H1 (cell line): ENCODE data around the gene PCDHB14. TPM values are rescaled to one million over a fixed set of nuclear protein-coding genes. Genes with fewer than 3 reads are reported as not detected.

Experiments used
- CTCF ChIA-PET: fragments of 300-600 bp; sonication (Branson Sonifier 250); formaldehyde crosslinking; loops from one replicate; lab custom pipeline; 2021; ENCODE audit not compliant: partially characterized antibody; lab: Charles Lee
- POLR2A ChIA-PET: fragments of 300-600 bp; sonication (Branson Sonifier 250); formaldehyde crosslinking; loops from one replicate; lab custom pipeline; 2021; ENCODE audit warnings: inconsistent platforms; ENCODE audit not compliant: partially characterized antibody; lab: Charles Lee
- DNase-seq, 2 experiments: peaks; one replicate each; pipeline versions ENCODE4 v3.0.0 to v3.0.0-alpha.2; 2010 to 2022; ENCODE audit warnings: low spot score in 2 of 2, low read depth in 1 of 2, mixed read lengths in 1 of 2
- FAIRE-seq: peaks from 2 replicates; lab custom pipeline; 2011; peaks lifted over from hg19 to GRCh38; lab: Jason Lieb, UNC
- H2AFZ ChIP-seq: 2 replicates; pipeline ENCODE4 v1.8.1; 2012; ENCODE audit warnings: low read length, inconsistent platforms
- H2AK5ac ChIP-seq: 2 replicates; pipeline ENCODE4 v1.6.1; 2013; ENCODE audit warnings: low read depth, low read length
- H2BK120ac ChIP-seq: replicated peaks from 2 replicates; pipeline ENCODE3; 2013; ENCODE audit warnings: low read depth, low read length, inconsistent platforms
- H2BK12ac ChIP-seq: 2 replicates; pipeline ENCODE4 v1.6.1; 2013; ENCODE audit warnings: low read depth, low read length
- H2BK15ac ChIP-seq: 2 replicates; pipeline ENCODE4 v1.6.1; 2013; ENCODE audit warnings: low read length
- H2BK20ac ChIP-seq: 2 replicates; pipeline ENCODE4 v1.6.1; 2013; ENCODE audit warnings: low read length
- H2BK5ac ChIP-seq: 2 replicates; pipeline ENCODE4 v1.6.1; 2013; ENCODE audit warnings: low read depth, low read length
- H3K14ac ChIP-seq: 2 replicates; pipeline ENCODE4 v1.6.1; 2013; ENCODE audit warnings: inconsistent platforms; ENCODE audit not compliant: insufficient read length
- H3K18ac ChIP-seq: 2 replicates; pipeline ENCODE4 v1.6.1; 2013; ENCODE audit warnings: low read length; ENCODE audit errors: extremely low read depth
- H3K23ac ChIP-seq: 2 replicates; pipeline ENCODE4 v1.6.1; 2013; ENCODE audit warnings: inconsistent platforms; ENCODE audit not compliant: insufficient read length
- H3K23me2 ChIP-seq: 2 replicates; pipeline ENCODE4 v1.6.1; 2013; ENCODE audit warnings: low read depth, low read length
- H3K27ac ChIP-seq: 2 replicates; pipeline ENCODE4 v1.6.1; 2011; ENCODE audit warnings: low read depth, low read length, inconsistent platforms
- H3K27me3 ChIP-seq, 4 experiments: replicated peaks in 1 of 4; 1 replicate in 1 of 4; 2 replicates in 3 of 4; pipeline versions ENCODE4 v1.6.1 to v1.8.1; 2011 to 2013; ENCODE audit warnings: low read length in 3 of 4, mild to moderate bottlenecking in 3 of 4, inconsistent platforms in 2 of 4, mixed read lengths in 2 of 4, moderate library complexity in 1 of 4; ENCODE audit not compliant: control insufficient read depth in 3 of 4, insufficient read depth in 3 of 4; ENCODE audit errors: extremely low read depth in 1 of 4
- H3K36me3 ChIP-seq, 4 experiments: 2 replicates each; pipeline versions ENCODE4 v1.6.1 to v1.8.1; 2011 to 2013; ENCODE audit warnings: mild to moderate bottlenecking in 4 of 4, low read length in 3 of 4, moderate library complexity in 2 of 4, control low read depth in 1 of 4, inconsistent platforms in 1 of 4; ENCODE audit not compliant: insufficient read depth in 4 of 4, control insufficient read depth in 2 of 4
- H3K4ac ChIP-seq: replicated peaks from 2 replicates; pipeline ENCODE3; 2013; ENCODE audit warnings: low read length, low read depth, mixed read lengths, inconsistent platforms; ENCODE audit not compliant: insufficient read length
- H3K4me1 ChIP-seq, 4 experiments: replicated peaks in 1 of 4; 1 replicate in 1 of 4; 2 replicates in 3 of 4; pipeline versions ENCODE4 v1.6.1 to v1.8.1; 2011 to 2013; ENCODE audit warnings: low read length in 3 of 4, inconsistent platforms in 2 of 4, mixed read lengths in 1 of 4; ENCODE audit not compliant: insufficient read depth in 4 of 4, control insufficient read depth in 3 of 4
- H3K4me2 ChIP-seq, 2 experiments: 2 replicates each; pipeline versions ENCODE4 v1.6.1 to v1.8.1; 2011 to 2013; ENCODE audit warnings: low read depth in 2 of 2, low read length in 2 of 2, control low read depth in 1 of 2, inconsistent platforms in 1 of 2, mild to moderate bottlenecking in 1 of 2; ENCODE audit not compliant: insufficient read depth in 1 of 2
- H3K4me3 ChIP-seq, 4 experiments: fragments of 200-600, 300-600 bp in 1 of 4; sonication (generic), shearing (Covaris generic), sonication (Bioruptor Twin) in 1 of 4; 2 replicates each; pipeline versions ENCODE4 v1.5.1 to v1.8.1; 2011 to 2016; ENCODE audit warnings: low read length in 4 of 4, low read depth in 3 of 4, control low read depth in 2 of 4, inconsistent platforms in 2 of 4, mild to moderate bottlenecking in 2 of 4, mixed read lengths in 1 of 4, moderate library complexity in 1 of 4; ENCODE audit not compliant: insufficient read depth in 2 of 4; ENCODE audit errors: extremely low read depth in 1 of 4
- H3K56ac ChIP-seq: replicated peaks from 2 replicates; pipeline ENCODE3; 2013; ENCODE audit warnings: low read depth, mild to moderate bottlenecking, mixed read lengths, low read length, inconsistent platforms; ENCODE audit not compliant: insufficient read length
- H3K79me1 ChIP-seq: 2 replicates; pipeline ENCODE4 v1.6.1; 2013; ENCODE audit warnings: low read depth, low read length, control low read depth
- H3K79me2 ChIP-seq, 2 experiments: 2 replicates each; pipeline versions ENCODE4 v1.6.1 to v1.8.1; 2012 to 2013; ENCODE audit warnings: low read length in 2 of 2, mild to moderate bottlenecking in 2 of 2, inconsistent platforms in 1 of 2; ENCODE audit not compliant: insufficient read depth in 2 of 2, control insufficient read depth in 1 of 2
- H3K9ac ChIP-seq, 4 experiments: replicated peaks in 1 of 4; 1 replicate in 1 of 4; 2 replicates in 3 of 4; pipeline versions ENCODE4 v1.6.1 to v1.8.1; 2011 to 2013; ENCODE audit warnings: low read depth in 3 of 4, low read length in 3 of 4, control low read depth in 2 of 4, mild to moderate bottlenecking in 2 of 4, moderate library complexity in 2 of 4, inconsistent platforms in 1 of 4; ENCODE audit errors: extremely low read depth in 1 of 4
- H3K9me3 ChIP-seq, 2 experiments: 2 replicates each; pipeline versions ENCODE4 v1.6.1 to v1.8.1; 2012 to 2013; ENCODE audit warnings: mild to moderate bottlenecking in 2 of 2, moderate library complexity in 2 of 2, control low read depth in 1 of 2, inconsistent platforms in 1 of 2, low read depth in 1 of 2, low read length in 1 of 2, mixed read lengths in 1 of 2; ENCODE audit not compliant: insufficient read depth in 2 of 2
- H4K20me1 ChIP-seq, 2 experiments: replicated peaks in 1 of 2; 2 replicates each; pipeline versions ENCODE3 to v1.8.1; 2011 to 2013; ENCODE audit warnings: inconsistent platforms in 2 of 2, low read length in 2 of 2, mild to moderate bottlenecking in 1 of 2; ENCODE audit not compliant: insufficient read depth in 2 of 2, control insufficient read depth in 1 of 2
- H4K5ac ChIP-seq: 2 replicates; pipeline ENCODE4 v1.6.1; 2013; ENCODE audit warnings: low read length, low read depth, mixed read lengths, inconsistent platforms; ENCODE audit not compliant: insufficient read length
- H4K8ac ChIP-seq: 2 replicates; pipeline ENCODE4 v1.8.0; 2013; ENCODE audit warnings: mild to moderate bottlenecking, moderate library complexity, low read length, inconsistent platforms; ENCODE audit not compliant: insufficient read depth; ENCODE audit errors: extremely low read depth
- H4K91ac ChIP-seq: replicated peaks from 2 replicates; pipeline ENCODE3; 2013; ENCODE audit warnings: low read length, mixed read lengths, inconsistent platforms; ENCODE audit not compliant: insufficient read length
- BACH1 ChIP-seq: IDR thresholded peaks from 2 replicates; pipeline ENCODE4 v1.6.1; 2012; ENCODE audit warnings: low read length, improper control_type of control experiment
- HDAC6 ChIP-seq: IDR thresholded peaks from one replicate; pipeline ENCODE4 v1.7.1; 2012; ENCODE audit warnings: low read depth, mild to moderate bottlenecking, inconsistent platforms, low read length, moderate library complexity
- MAFK ChIP-seq: IDR thresholded peaks from 2 replicates; pipeline ENCODE4 v1.6.1; 2012; ENCODE audit warnings: low read depth, mild to moderate bottlenecking, improper control_type of control experiment, low read length
- NRF1 ChIP-seq: IDR thresholded peaks from 2 replicates; pipeline ENCODE4 v1.6.1; 2011; ENCODE audit warnings: mild to moderate bottlenecking, low read depth, low read length, improper control_type of control experiment
- WGBS, 2 experiments: shearing (Covaris generic) in 1 of 2; methylation state at CpG; one replicate each; pipeline versions ENCODE4 v1.1.6 to v1.1.7; 2013 to 2015; ENCODE audit warnings: low lambda C conversion rate in 2 of 2, mixed read lengths in 2 of 2, inconsistent platforms in 1 of 2, low coverage in 1 of 2, missing lambda C conversion rate in 1 of 2; ENCODE audit not compliant: insufficient replicate concordance in 2 of 2, insufficient coverage in 1 of 2, insufficient read length in 1 of 2; ENCODE audit errors: extremely low coverage in 1 of 2, missing lambda C conversion rate in 1 of 2; 5-methylcytosine and 5-hydroxymethylcytosine counted together
- polyA plus RNA-seq, 7 experiments: library from polyadenylated mRNA; depleted of rRNA in 3 of 7; stranded (reverse) in 5 of 7; unstranded in 2 of 7; fragments of >200 nt in 5 of 7; fragments of 200-250 nt in 2 of 7; gene quantifications; 1 replicate in 5 of 7; 2 replicates in 1 of 7; 4 replicates in 1 of 7; pipeline versions ENCODE4 v1.2.1 to v1.2.3, GENCODE V29; 2011 to 2013; ENCODE audit warnings: missing spikeins in 2 of 7, mixed read lengths in 2 of 7
- total RNA-seq: library from RNA; stranded (reverse); fragmentation: NEBNext Ultra II Directional; extraction: Animal tissue kit (Norgen Biotek cat#: 25700); gene quantifications from 2 replicates; pipeline ENCODE4 v1.2.1, GENCODE V29; 2021

The PCDHB14 gene
- total and polyA plus RNA-seq, 2 of the 8 experiments (the other 6 are each of a cell fraction or from before 2014, with no cell fraction given) = 2.7 TPM

- no peak overlapping the region for H3K4me3 ChIP-seq
- H3K4me1 ChIP-seq = no peaks in the 10 kb centered on the region
- H3K9me3 ChIP-seq = peaks cover 49 to 72% of the 10 kb centered on the region in 2 experiments
- H3K23ac ChIP-seq = no peak overlapping the region
- no peak overlapping the region for H2BK12ac ChIP-seq
- H2AK5ac ChIP-seq = no peak overlapping the region
- H2AFZ ChIP-seq = no peak overlapping the region
- H3K9ac ChIP-seq = no peak overlapping the region
- H3K18ac ChIP-seq = no peak overlapping the region
- H3K27me3 ChIP-seq = no peaks in the 10 kb centered on the region
- H3K79me1 ChIP-seq = no peaks in the 10 kb centered on the region
- no peak overlapping the region for H4K5ac ChIP-seq
- TF ChIP-seq MAFK (0 out of 2 replicates have a peak, but pooled peaks have one; percentile 19), BACH1 (peak; percentile 54; the same call in 1 of the 2 replicates), NRF1 (no peak), HDAC6 (no peak)
- no peak overlapping the region for H2BK5ac ChIP-seq
- H3K4me2 ChIP-seq = no peak overlapping the region
- H3K56ac ChIP-seq = no peak overlapping the region
- H2BK120ac ChIP-seq = no peak overlapping the region
- no peak overlapping the region for H2BK20ac ChIP-seq
- H4K20me1 ChIP-seq = no peaks in the 10 kb centered on the region
- FAIRE-seq (no peak), DNase-seq (no peak)
- WGBS, 2 experiments = 97% methylated on average over 4 of the region's 4 CpGs; no CpG with 5 or more reads in 1 of the 2 experiments
- no peak overlapping the region for H2BK15ac ChIP-seq
- no peak overlapping the region for H3K14ac ChIP-seq
- no peaks in the 10 kb centered on the region for H3K79me2 ChIP-seq
- no peaks in the 10 kb centered on the region for H3K23me2 ChIP-seq
- H4K91ac ChIP-seq = no peak overlapping the region
- H3K36me3 ChIP-seq = peaks cover 0 to 3% (median 0%) of the 10 kb centered on the region in 4 experiments; a peak in 2 of 8 replicates
- ChIA-PET POLR2A (no interaction called here), CTCF (no interaction called here)
- H4K8ac ChIP-seq = no peak overlapping the region
- no peak overlapping the region for H3K27ac ChIP-seq
- no peak overlapping the region for H3K4ac ChIP-seq
Measured at GRCh38 chr5:141269195-141269594, 46.1 kb downstream of the PCDHB14 start.
